T-cell (primary cell): ENCODE results near the gene RFX2. TPM values are rescaled to one million over a fixed set of nuclear protein-coding genes. Genes with fewer than 3 reads are reported as not detected.
"Not testable (repeated sequence)": the region's sequence is repeated elsewhere in the genome, so short reads cannot be mapped to it uniquely, and the experiment has no call there.

Source experiments
- ATAC-seq, 4 experiments: fragments of 200-7000 bp in 3 of 4; fragments of 150-1000 bp in 1 of 4; cut with Tn5 transposase; replicated peaks in 1 of 4; 1 replicate in 3 of 4; 2 replicates in 1 of 4; pipeline ENCODE4 v1.10.0; 2021; ENCODE audit warnings: moderate library complexity in 3 of 4, mild to moderate bottlenecking in 2 of 4, moderate number of reproducible peaks in 1 of 4
- CTCF ChIA-PET, 2 donors: fragments of 300-600 bp; sonication (Branson Sonifier 250); formaldehyde crosslinking; loops; one replicate each; lab custom pipeline; 2022; ENCODE audit warnings: antibody characterized with exemption in 2 of 2; lab: Charles Lee
- POLR2A ChIA-PET, 2 donors: fragments of 300-600 bp; sonication (Branson Sonifier 250); formaldehyde crosslinking; loops; one replicate each; lab custom pipeline; 2022; ENCODE audit warnings: antibody characterized with exemption in 2 of 2; lab: Charles Lee
- DNase-seq, 35 experiments: peaks; one replicate each; pipeline versions ENCODE4 v3.0.0 to v3.0.0-alpha.2; 2013 to 2023
- H3K27ac ChIP-seq: one replicate; pipeline ENCODE4 v1.5.1; 2013; ENCODE audit warnings: low read length
- H3K27me3 ChIP-seq, 2 experiments: replicated peaks in 1 of 2; 1 replicate in 1 of 2; 2 replicates in 1 of 2; pipeline versions ENCODE4 v1.6.1 to v1.7.0; 2013; ENCODE audit warnings: low read length in 1 of 2, mixed read lengths in 1 of 2; ENCODE audit not compliant: control insufficient read depth in 2 of 2, insufficient read depth in 2 of 2; ENCODE audit errors: extremely low read depth in 1 of 2
- H3K36me3 ChIP-seq, 2 donors: 1 replicate in 1 of 2; 2 replicates in 1 of 2; pipeline versions ENCODE4 v1.6.1 to v1.7.0; 2013; ENCODE audit warnings: low read length in 1 of 2; ENCODE audit not compliant: control insufficient read depth in 2 of 2, insufficient read depth in 1 of 2; ENCODE audit errors: extremely low read depth in 1 of 2
- H3K4me1 ChIP-seq, 2 experiments: 1 replicate in 1 of 2; 2 replicates in 1 of 2; pipeline versions ENCODE4 v1.6.1 to v1.7.0; 2013; ENCODE audit warnings: low read length in 2 of 2, mixed read lengths in 1 of 2; ENCODE audit not compliant: insufficient read depth in 2 of 2, control insufficient read depth in 1 of 2; ENCODE audit errors: extremely low read depth in 1 of 2
- H3K4me3 ChIP-seq, 2 donors: 1 replicate in 1 of 2; 2 replicates in 1 of 2; pipeline versions ENCODE4 v1.5.1 to v1.7.0; 2013; ENCODE audit warnings: mild to moderate bottlenecking in 2 of 2, low read length in 1 of 2, moderate library complexity in 1 of 2; ENCODE audit not compliant: control insufficient read depth in 1 of 2; ENCODE audit errors: extremely low read depth in 1 of 2
- H3K9me3 ChIP-seq: 2 replicates; pipeline ENCODE4 v1.7.0; 2013
- H3K27ac Mint-ChIP-seq, 2 donors: one replicate each; pipeline ENCODE4 v1.8.0; 2020 to 2021; ENCODE audit warnings: mild to moderate bottlenecking in 2 of 2, mixed read lengths in 2 of 2
- H3K27me3 Mint-ChIP-seq, 2 donors: one replicate each; pipeline ENCODE4 v1.8.0; 2021 to 2022; ENCODE audit warnings: mixed read lengths in 2 of 2
- H3K36me3 Mint-ChIP-seq: one replicate; pipeline ENCODE4 v1.8.0; 2021; ENCODE audit warnings: mixed read lengths
- H3K4me1 Mint-ChIP-seq, 3 donors: one replicate each; pipeline ENCODE4 v1.8.0; 2020 to 2022; ENCODE audit warnings: mixed read lengths in 3 of 3, mild to moderate bottlenecking in 1 of 3
- H3K4me3 Mint-ChIP-seq, 3 donors: one replicate each; pipeline ENCODE4 v1.8.0; 2020 to 2022; ENCODE audit warnings: mild to moderate bottlenecking in 3 of 3, mixed read lengths in 3 of 3, moderate library complexity in 3 of 3
- H3K9me3 Mint-ChIP-seq, 3 donors: one replicate each; pipeline ENCODE4 v1.8.0; 2020 to 2022; ENCODE audit warnings: mixed read lengths in 3 of 3
- WGBS: methylation state at CpG from one replicate; pipeline ENCODE4 v1.1.5; 2013; ENCODE audit warnings: missing lambda C conversion rate; ENCODE audit not compliant: insufficient coverage; 5-methylcytosine and 5-hydroxymethylcytosine counted together
- total RNA-seq, 35 experiments: library from RNA in 6 of 35; stranded (reverse) in 6 of 35; fragments of 120-200 nt in 1 of 35; gene quantifications; one replicate each; pipeline versions ENCODE4 v1.2.1 to v1.2.4 and lab custom pipeline; 2013 to 2026

RFX2 gene
- total RNA-seq, 5 donors from 2014 or later (not counting 1 experiment from before 2014, with no cell fraction given): 4.7 to 11.6 (median 7.8) TPM

- 94% methylated on average over 2 of the region's 7 CpGs for WGBS
- no peaks in the 10 kb centered on the region for H3K36me3 Mint-ChIP-seq
- H3K27ac Mint-ChIP-seq: no peak overlapping the region
- no peaks in the 10 kb centered on the region for H3K9me3 Mint-ChIP-seq
- peaks cover 0 to 8% (median 0%) of the 10 kb centered on the region in 3 donors for H3K4me1 Mint-ChIP-seq
- Histone ChIP-seq H3K9me3 (no peaks in the 10 kb centered on the region), H3K4me3 (no peak overlapping the region), H3K36me3 (no peaks in the 10 kb centered on the region), H3K4me1 (no peaks in the 10 kb centered on the region), H3K27ac (no peak overlapping the region), H3K27me3 (peaks cover 0 to 5% of the 10 kb centered on the region in 2 experiments)
- ChIA-PET POLR2A (no interaction called here), CTCF (no interaction called here)
- no peaks in the 10 kb centered on the region for H3K27me3 Mint-ChIP-seq
- H3K4me3 Mint-ChIP-seq: no peak overlapping the region
- no peak for ATAC-seq
- no peak for DNase-seq
Observed at GRCh38 chr19:6074709-6075403, 35.4 kb downstream of the RFX2 start.

DNA sequence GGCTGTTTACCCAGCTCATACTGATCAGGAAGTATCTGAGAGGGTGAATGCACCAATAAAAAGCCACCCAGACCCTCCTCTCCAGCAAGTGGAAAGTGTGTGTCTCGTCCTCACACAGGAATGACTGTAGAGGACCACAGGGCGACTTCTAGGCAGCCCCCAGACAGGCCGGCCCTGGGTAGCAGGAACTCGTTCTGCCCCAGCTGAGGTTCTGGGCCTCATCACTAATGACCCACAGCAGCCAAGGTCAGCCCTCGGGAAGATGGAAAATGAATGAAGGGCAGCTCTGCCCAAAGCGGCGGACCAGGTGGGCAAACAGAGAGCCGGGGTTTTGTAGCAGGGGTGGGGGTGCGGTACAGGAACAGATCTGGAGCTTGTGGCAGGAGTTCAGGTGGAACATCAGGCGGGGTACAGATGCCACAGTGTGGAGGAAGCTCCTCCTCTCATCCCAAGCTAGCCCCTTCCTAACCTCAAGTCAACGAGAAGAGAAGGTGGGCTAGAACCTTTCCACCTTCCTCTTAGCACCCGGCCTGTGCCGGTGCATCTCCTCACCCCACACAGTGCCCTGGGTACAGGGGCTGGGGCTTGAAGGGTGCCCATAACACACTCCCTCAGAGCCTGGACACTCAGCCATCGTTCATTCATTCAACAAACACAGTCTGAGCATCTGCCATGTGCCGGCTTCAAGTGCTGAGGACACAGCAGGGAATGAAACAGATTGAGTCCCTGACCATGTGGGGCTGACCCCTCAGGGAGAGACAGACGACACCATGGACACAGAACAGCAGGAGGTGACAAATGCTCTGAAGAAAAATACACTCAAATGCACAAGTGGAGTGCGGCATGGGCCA is 36.2 kb downstream of the RFX2 start:
- 86% methylated on average over 9 of the region's 17 CpGs for WGBS
- Mint-ChIP-seq H3K4me3 (no peak overlapping the region), H3K9me3 (peaks cover 0 to 7% (median 0%) of the 10 kb centered on the region in 3 donors), H3K4me1 (peaks cover 5 to 16% (median 7%) of the 10 kb centered on the region in 3 donors), H3K27me3 (no peaks in the 10 kb centered on the region), H3K36me3 (no peaks in the 10 kb centered on the region), H3K27ac (no peak overlapping the region)
- ATAC-seq (no peak), DNase-seq (no peak)
- Histone ChIP-seq H3K4me1 (no peaks in the 10 kb centered on the region), H3K27ac (no peak overlapping the region), H3K36me3 (no peaks in the 10 kb centered on the region), H3K27me3 (peaks cover 0 to 5% of the 10 kb centered on the region in 2 experiments), H3K4me3 (no peak overlapping the region), H3K9me3 (no peaks in the 10 kb centered on the region)
- POLR2A ChIA-PET: no interaction called here
- CTCF ChIA-PET: no interaction called here

GRCh38 chr19:6073233-6073632 is 37.1 kb downstream of the RFX2 start:
- H3K9me3 ChIP-seq, H3K36me3 ChIP-seq, DNase-seq, H3K27ac ChIP-seq, H3K27me3 Mint-ChIP-seq, CTCF ChIA-PET, ATAC-seq, H3K27ac Mint-ChIP-seq, H3K36me3 Mint-ChIP-seq, H3K27me3 ChIP-seq, H3K4me1 ChIP-seq, H3K4me3 Mint-ChIP-seq, H3K9me3 Mint-ChIP-seq, H3K4me3 ChIP-seq: not testable (repeated sequence)
- peaks cover 5 to 24% (median 7%) of the 10 kb centered on the region in 3 donors for H3K4me1 Mint-ChIP-seq
- POLR2A ChIA-PET: interaction anchor here in 1 of 2 donors (0.6 kb wide), 1 partner anchor 55 kb away, joined by 3 read pairs; no protein-coding TSS in a partner anchor
- WGBS: 86% methylated on average over 2 of the region's 10 CpGs

DNA sequence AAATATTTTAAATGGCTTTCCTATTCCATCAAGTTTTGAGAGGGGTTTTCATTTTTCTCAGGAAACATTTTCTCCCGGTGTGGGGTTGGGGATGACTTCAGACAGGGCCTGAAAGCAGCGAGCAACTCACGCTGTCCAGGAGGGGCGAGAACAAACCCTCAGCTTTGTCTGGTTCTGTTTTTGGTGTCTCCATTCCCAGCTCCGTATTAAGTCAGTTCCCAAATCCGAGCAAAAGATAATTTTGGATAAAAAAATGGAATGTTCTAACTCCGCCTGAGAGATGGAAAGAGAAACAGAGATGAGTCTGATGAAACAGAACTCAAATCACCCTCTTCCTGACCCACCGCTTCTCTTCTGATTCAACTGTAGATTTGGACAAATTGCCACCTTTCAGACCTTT is 38.4 kb downstream of the RFX2 start:
- Histone ChIP-seq H3K9me3 (no peaks in the 10 kb centered on the region), H3K4me1 (peaks cover 0 to 4% of the 10 kb centered on the region in 2 experiments), H3K27me3 (peaks cover 0 to 5% of the 10 kb centered on the region in 2 experiments), H3K36me3 (no peaks in the 10 kb centered on the region), H3K27ac (no peak overlapping the region), H3K4me3 (no peak overlapping the region)
- Mint-ChIP-seq H3K9me3 (peaks cover 0 to 7% (median 0%) of the 10 kb centered on the region in 3 donors), H3K4me3 (no peak overlapping the region), H3K36me3 (no peaks in the 10 kb centered on the region), H3K27ac (no peak overlapping the region), H3K27me3 (no peaks in the 10 kb centered on the region), H3K4me1 (peaks cover 15 to 31% (median 15%) of the 10 kb centered on the region in 3 donors)
- WGBS: 78% methylated on average over 4 of the region's 8 CpGs
- no peak for ATAC-seq
- DNase-seq: no peak
- POLR2A ChIA-PET: no interaction called here
- CTCF ChIA-PET: no interaction called here

GRCh38 chr19:6070720-6071485 is 39.4 kb downstream of the RFX2 start:
- WGBS: 93% methylated on average over 5 of the region's 11 CpGs
- H3K9me3 Mint-ChIP-seq: peaks cover 0 to 7% (median 0%) of the 10 kb centered on the region in 3 donors
- no peaks in the 10 kb centered on the region for H3K36me3 ChIP-seq
- ChIA-PET POLR2A (no interaction called here), CTCF (interaction anchor here in 1 of 2 donors (0.5 kb wide), 1 partner anchor 793 kb away, joined by 3 read pairs; no protein-coding TSS in a partner anchor)
- no peaks in the 10 kb centered on the region for H3K9me3 ChIP-seq
- H3K27me3 ChIP-seq: peaks cover 0 to 8% of the 10 kb centered on the region in 2 experiments
- H3K4me1 Mint-ChIP-seq: peaks cover 24 to 41% (median 25%) of the 10 kb centered on the region in 3 donors
- H3K27ac ChIP-seq: no peak overlapping the region
- H3K27me3 Mint-ChIP-seq: no peaks in the 10 kb centered on the region
- DNase-seq (no peak), ATAC-seq (no peak)
- peaks cover 6 to 8% of the 10 kb centered on the region in 2 experiments for H3K4me1 ChIP-seq
- H3K36me3 Mint-ChIP-seq: no peaks in the 10 kb centered on the region
- no peak overlapping the region for H3K4me3 ChIP-seq
- H3K27ac Mint-ChIP-seq: no peak overlapping the region
- no peak overlapping the region for H3K4me3 Mint-ChIP-seq

DNA sequence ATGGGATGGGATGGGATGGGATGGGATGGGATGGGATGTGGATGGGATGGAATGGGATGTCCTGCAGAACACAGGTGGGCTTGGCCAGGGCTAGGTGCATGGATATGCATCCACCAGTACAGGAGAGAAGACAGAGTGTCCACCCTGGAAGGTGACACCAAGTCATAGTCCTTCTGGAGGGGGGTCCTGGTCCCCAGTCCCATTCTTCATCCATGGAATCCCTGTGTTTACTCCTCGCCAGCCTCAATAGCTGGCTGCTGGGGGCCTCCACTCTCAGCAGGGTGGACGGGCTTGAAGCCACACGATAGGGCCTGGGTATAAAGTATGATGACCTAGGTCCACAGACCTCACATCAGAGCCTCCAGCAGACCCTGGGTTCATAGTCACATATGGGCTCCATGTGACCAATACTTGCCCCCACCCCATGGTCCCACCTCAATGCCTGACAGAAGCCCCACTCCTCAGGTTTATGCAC is 40.1 kb downstream of the RFX2 start:
- Histone ChIP-seq H3K27me3 (peaks cover 0 to 8% of the 10 kb centered on the region in 2 experiments), H3K27ac (no peak overlapping the region), H3K4me3 (no peak overlapping the region), H3K36me3 (no peaks in the 10 kb centered on the region), H3K4me1 (peaks cover 7 to 13% of the 10 kb centered on the region in 2 experiments), H3K9me3 (no peaks in the 10 kb centered on the region)
- DNase-seq (no peak), ATAC-seq (no peak)
- Mint-ChIP-seq H3K9me3 (peaks cover 0 to 7% (median 0%) of the 10 kb centered on the region in 3 donors), H3K36me3 (no peaks in the 10 kb centered on the region), H3K27me3 (no peaks in the 10 kb centered on the region), H3K4me3 (no peak overlapping the region), H3K4me1 (peaks cover 29 to 47% (median 31%) of the 10 kb centered on the region in 3 donors), H3K27ac (no peak overlapping the region)
- CTCF ChIA-PET: no interaction called here
- 83% methylated on average over 2 of the region's 3 CpGs for WGBS
- POLR2A ChIA-PET: no interaction called here
